NCI-H460 (cell line): ENCODE results near the gene OIT3. TPM values are rescaled to one million over a fixed set of nuclear protein-coding genes. Genes with fewer than 3 reads are reported as not detected.

Experiments used
- DNase-seq: peaks from one replicate; pipeline ENCODE4 v3.0.0-alpha.2; 2016; ENCODE audit warnings: low read depth; ENCODE audit errors: extremely low read depth
- total RNA-seq: library from RNA; depleted of rRNA; stranded (reverse); fragments of >200 nt; shearing (Covaris generic); gene quantifications from 2 replicates; pipeline ENCODE4 v1.2.3, GENCODE V29; 2014; rRNA removed

Gene OIT3
- total RNA-seq, 1 experiment from 2014 or later, result not detected

DNA sequence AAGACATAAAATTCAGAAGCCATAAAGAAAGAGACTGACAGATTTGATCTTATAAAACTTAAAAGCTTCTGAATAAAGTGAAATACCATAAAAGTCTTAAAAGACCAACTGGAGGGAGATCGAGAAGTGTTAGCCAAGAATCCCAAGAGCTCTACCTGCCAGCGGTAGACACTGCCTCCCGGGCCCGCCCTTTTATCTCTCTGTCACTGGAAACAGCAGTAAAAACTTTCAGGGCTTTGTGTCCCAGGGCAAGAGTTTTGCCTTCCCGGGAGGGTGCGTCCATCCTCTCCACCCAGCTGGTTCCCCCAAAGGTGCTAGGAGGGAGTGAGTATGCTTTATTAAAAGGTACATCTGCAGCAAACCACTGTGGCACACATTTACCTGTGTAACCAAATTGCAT lies 55.2 kb downstream of the OIT3 start:
- no peak for DNase-seq

DNA sequence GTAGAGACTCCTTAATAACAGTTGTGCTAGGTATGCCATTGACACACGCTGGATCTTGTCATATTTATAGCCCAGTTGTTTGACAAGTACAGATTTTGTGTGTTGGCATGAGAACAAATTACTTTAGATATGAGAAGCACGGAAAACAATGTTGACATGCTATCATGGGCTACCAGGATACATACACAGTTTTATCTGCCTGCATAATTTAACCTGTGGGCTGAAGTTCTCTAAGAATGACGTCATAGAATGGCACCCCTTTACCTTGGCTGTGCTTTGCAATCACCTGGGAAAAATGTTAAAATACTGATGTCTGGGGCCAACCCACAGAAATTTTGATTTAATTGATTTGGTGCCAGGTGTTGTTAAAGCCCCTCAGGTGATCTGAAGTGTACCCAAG lies 58.2 kb downstream of the OIT3 start:
- DNase-seq, result no peak

DNA sequence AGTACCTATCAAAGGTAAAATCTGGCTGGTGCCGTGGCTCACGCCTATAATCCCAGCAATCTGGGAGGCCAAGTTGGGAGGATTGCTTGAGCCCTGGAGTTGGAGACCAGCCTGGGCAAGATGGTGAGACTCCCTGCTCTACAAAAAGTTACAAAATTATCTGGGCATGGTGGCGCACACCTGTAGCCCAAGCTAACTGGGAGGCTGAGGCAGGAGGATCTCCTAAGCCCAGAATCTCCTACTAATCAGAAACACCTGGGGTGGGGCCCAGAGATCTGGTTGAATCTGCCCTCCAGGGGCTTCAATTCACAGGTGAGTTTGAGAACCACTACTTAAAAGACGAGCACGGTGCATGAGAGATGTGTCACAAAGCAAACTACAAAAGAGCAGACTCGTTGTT lies 58.6 kb downstream of the OIT3 start:
- DNase-seq, result no peak

DNA sequence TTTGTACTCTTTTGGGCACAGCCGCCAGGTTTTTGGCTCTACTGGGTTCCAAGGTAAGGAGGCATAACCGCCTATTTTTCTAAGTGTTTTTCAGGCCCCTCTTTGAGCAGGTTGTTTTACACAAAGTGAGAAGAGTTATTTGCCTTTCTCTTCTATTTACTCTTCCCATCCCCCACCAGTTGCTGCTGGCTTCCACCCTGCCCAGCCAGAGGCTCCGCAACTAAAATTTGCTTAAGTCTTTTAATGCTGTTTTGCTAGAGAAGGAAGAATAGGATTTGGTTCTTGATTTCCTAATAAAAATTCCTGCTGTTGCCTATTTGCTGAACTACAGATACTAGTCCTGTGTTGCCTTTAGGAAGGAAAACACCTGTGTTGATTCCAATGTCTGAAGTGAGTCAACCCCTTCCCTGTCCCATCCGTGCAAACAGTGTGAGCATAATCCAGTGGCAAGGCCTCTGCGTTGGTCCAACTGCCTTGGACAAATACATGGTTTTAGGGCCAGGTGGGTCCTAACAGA lies 59.2 kb downstream of the OIT3 start:
- DNase-seq, result no peak

DNA sequence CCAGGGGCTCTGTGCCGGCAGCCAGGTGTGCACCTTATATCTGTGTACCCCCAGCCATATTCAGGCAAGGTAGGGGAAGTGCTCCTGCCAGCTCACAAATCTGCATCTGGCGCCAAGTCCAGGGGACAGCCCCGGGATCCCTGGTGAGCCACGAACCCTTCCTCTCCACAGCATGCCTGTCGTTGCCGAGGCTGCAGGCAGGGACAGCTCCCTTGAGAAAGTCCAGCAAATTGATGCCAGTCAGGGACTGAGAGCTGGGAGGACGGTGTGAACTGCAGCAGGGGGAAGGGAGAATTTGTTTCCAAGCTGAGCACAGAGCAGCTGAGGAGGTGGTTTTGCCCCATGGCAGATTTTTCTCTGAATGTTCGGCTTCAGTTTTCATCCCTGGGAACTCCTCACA lies 60.1 kb downstream of the OIT3 start:
- no peak for DNase-seq

DNA sequence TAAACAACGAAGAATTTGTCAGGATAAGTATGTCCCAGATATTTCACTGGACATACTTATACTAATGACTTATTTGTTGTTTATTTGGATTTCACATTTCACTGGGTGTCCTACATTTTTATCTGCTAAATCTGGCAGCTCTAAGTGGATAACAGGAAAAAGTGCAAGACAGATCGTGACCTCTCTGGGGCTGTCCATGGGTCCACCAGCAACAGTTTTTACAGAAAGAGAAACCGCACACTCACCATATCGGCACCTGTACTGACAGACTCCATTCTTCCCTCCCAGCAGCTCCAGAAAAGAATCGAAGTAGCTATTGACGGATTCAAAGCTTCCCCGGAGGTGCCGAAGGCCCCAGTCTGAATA lies 60.7 kb downstream of the OIT3 start:
- no peak for DNase-seq

DNA sequence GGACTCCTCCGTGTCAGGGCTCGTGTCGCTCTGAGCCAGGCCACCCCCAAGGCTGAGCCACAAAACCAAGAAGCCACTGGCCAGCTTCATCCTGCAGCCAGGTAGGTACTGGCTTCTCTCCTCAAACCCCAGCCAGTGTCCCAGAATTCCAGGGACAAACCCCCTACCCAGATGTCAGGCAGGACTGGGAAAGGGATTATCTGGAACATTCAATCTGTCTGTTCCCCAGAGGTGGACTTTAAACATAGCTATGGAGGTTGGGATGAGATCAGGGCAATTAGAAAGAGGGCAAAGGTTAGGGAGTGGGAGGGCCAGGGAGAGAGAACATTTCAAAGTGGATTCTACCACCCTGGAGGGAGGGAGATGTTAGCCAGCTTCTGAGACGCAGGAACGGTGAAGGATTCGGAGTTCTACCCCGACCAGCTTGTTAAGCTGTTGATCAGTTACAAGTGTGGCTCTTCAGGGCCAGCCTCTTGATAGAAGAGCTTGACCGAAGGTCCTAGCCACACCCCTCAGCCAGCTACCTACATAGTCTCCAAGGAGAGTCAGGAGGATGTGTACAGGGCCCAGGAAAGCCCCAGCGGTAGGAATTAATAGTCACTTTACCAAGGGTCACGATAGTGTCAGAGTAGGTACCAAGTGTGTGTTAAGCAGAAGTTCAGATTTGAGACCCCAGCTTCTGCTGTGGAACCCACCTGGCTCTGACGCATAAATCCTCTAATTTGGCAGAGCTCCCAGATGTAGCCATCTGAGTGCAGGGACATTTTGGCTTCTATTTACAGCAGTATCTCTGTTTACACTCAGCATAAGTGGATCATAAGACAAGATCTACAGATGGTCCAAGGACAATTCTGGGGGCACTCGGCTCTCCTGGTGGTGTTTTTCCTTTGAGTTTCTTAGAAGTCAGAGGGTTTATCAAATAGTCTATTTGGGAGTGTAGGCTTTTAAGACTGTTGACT lies 61.3 kb downstream of the OIT3 start, which contains the start of gene PLA2G12B:
Gene PLA2G12B (minus strand): TSS at position 211 of the 959 bp plus-strand sequence. CDS start 121 bp downstream, at position 90.
- DNase-seq, result no peak

DNA sequence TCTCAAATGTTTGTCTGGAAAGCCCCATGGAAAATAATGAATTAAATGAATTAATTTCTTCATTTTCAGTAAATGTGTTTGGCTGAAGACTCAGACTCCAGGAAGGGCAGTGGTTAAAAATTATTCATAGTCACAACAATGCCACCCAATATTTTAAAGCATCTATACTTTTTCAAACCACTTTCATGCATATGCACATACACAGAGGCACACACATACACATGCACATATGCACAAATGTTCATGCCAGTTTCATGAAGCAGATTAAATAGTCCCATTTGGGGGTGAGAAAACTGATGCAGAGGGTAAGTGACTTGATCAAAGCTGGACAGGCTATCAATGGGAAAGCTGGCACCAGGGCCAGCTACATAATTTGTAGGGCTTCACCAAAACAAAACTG lies 62.5 kb downstream of the OIT3 start:
- DNase-seq, result no peak

DNA sequence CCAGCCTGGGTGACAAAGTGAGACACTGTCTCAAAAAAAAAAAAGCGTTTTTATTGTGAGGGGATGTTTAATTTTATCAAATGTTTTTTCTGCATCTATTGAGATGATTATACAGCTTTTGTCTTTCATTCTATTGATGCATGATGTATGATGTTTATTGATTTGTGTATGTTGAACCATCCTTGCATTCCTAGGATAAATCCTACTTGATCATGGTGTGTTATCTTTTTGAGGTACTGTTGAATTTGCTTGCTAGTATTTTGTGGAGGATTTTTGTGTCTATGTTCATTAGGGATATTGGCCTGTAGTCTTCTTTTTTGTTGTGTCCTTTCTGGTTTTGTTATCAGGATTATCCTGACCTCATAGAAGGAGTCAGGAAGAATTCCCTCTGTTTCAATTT lies 83.3 kb downstream of the OIT3 start:
- DNase-seq, result no peak

DNA sequence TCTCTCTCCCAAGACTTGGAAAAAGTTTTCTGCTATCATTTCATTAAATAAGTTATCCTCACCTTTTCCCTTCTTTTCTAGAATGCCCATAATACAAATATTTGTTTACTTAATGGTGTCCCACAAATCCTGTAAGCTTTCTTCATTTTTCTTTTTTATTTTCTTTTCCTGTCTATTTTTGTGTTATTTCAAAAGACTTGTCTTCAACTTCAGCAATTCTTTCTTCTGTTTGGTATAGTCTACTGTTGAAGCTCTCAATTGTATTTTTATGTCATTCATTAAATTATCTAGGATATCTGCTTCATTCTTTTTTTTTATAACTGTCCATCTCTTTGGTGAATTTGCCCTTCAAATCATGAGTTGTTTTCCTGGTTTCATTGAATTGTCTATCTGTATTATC lies 86.2 kb downstream of the OIT3 start:
- no peak for DNase-seq

DNA sequence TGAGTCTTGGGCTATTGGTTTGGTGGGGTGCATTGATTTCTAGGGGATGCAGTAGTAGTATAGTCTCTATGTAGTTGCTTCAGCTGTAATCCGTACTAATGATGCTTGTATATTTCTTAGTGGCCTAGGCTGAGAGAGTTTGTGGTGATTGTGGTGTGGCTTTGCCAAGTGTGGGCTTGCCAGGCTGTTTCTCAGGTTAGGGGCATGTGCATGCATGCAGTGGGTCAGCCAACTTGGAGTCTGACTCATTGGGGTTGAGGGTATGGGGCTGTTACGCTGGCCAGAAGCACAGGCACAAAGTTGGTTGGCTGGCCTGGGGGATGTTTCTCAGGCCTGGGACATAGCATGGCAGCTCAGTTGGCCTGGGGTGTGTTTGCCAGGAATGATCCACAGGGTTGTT lies 86.8 kb downstream of the OIT3 start:
- no peak for DNase-seq

DNA sequence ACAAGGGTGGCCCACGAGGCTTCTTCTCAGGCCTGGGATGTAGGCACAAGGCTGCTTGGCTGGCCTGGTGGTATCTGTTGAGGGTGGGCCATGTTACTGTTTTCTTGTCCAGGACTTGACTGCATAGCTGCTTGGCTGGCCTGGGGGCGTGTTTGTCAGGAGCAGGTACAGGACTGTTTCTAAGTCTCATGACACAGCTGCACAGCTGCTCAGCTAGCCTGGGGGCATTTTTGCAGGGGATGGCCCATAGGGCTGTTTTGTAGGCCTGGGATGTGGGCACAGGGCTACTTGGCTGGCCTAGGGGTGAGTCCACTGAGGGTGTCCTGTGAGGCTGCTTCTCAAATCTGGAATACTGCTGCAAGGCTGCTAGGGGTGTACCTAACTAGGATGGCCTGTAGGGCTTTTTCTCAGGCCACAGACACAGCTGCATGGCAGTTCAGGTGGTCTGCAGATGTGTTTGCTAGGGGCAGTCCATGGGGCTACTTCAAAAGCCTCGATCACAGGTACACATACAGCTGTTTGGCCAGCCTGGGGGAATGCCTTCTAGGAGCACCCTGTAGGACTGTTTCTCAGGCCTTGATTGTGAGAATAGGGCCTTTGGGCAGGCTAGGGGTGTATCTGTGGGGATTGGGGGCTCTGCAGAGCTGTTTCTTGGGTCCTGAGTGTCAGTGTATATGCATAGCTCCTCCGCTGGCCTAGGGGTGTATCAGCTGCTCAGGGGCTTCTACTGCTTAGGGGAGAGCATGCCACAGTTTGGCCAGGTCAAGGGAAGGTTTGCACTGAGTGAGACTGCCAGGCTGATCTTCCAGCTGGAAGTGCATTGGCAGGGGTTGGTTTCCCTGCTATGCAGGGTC lies 87.7 kb downstream of the OIT3 start:
- no peak for DNase-seq

DNA sequence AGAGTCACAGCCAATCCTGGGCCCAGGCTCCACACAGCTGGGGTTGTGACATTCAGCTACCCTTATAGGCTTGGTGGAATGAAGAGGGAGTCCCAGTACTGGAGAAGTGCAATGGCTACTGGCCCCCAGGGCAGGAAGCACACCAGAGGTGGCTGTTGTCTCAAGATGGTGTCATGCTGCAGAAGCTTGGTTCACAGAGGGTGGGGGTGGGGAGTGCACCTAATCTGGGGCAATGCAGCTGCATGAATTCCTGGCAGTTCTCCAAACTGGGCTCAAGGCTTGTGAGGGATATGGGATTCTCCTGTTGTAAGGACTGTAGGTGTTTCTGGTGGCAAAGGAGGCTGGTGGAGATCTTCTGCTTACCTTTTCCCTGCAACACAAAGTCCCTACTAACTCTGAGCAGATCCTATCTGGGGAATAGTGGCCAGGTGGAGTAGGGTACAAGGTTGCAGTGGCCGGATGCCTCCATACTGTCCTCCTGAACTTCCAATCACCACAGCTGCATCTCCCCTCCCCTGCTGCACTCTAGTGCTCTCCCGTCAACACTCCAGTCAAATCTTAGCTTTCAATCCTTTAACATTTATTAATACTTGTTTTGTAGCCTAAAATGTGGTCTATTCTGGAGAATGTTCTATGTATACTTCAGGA lies 88.5 kb downstream of the OIT3 start:
- DNase-seq, result no peak

Other genes with a start within 250 kb of the OIT3 start
- 39.5 and 43.0 TPM in 2 replicates for gene MCU, start 201.6 kb upstream of the OIT3 start, total RNA-seq
- gene PLA2G12B, start 61.1 kb downstream of the OIT3 start, total RNA-seq, result not detected in 2 replicates
- 212 and 220 TPM in 2 replicates for gene P4HA1, start 203.1 kb downstream of the OIT3 start, total RNA-seq
- 6.3 and 7.1 TPM in 2 replicates for gene NUDT13, start 216.7 kb downstream of the OIT3 start, total RNA-seq